ENCODE measurements around the gene SAAL1.

The SAAL1 gene

DNA sequence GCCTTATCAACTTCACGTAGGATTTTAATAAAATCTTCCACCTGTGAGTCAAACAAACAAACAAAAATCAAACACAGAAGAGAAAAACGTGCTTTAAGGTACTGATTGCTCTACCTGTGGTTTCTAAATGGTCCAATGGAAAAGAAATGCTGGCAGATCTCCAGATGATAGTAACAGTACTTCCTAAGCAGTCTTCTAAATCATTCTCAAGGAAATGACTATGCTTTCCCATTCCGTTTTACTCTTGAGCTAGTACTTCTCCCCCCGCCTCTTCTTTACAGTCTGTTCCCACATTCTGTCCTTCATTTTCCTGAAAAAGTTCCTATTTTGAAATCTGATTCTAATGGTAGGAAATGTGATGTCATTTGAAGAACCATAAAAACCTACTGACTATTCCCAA, 25.4 kb downstream of the SAAL1 start:
- DNase-seq: no peak

- DNase-seq: no peak
Observed at GRCh38 chr11:18078909-18079308, 27.0 kb downstream of the SAAL1 start.

DNA sequence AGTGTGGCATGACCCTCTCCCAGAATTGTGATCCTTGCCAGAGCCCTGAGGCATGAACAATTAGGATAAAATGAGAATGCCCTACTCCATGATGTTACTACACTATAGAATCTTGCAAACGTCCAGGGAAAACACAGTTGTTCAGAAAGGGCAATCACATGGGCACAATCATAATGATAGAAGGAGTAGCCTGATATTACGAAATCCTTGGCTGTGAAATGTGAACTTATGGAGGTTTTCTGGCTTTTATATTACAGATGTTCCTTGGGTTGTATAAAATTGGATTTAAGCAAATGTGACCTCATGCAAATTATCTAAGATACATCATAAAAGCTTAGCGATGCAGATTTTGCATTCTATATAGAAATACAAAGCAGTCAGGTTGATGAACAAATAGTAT, 30.4 kb downstream of the SAAL1 start:
- DNase-seq: no peak

- DNase-seq: no peak
Observed at GRCh38 chr11:18071098-18071705, 34.7 kb downstream of the SAAL1 start.

- DNase-seq: no peak
Observed at GRCh38 chr11:18067372-18067771, 38.5 kb downstream of the SAAL1 start.

- no peak for DNase-seq
Observed at GRCh38 chr11:18066626-18067025, 39.3 kb downstream of the SAAL1 start.

DNA sequence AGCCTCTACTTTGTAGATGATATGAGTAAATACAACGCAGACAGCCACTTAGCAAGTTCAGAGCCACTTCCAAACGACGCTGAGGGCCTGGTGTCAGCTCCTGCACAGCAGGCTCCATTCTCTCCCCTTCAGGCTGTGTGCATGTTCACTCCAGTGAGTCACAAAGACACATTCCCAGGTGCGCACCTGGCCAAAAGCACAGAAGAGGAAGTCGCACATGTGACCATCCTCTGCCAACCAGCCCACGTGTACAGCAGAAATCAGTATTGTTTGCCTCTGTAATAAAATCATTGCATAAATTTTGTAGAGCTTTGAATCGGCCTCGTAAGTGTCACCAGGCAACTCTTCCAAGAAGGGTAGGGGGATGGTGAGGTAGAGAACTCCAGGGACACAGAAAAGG, 40.3 kb downstream of the SAAL1 start:
- DNase-seq: no peak

DNA sequence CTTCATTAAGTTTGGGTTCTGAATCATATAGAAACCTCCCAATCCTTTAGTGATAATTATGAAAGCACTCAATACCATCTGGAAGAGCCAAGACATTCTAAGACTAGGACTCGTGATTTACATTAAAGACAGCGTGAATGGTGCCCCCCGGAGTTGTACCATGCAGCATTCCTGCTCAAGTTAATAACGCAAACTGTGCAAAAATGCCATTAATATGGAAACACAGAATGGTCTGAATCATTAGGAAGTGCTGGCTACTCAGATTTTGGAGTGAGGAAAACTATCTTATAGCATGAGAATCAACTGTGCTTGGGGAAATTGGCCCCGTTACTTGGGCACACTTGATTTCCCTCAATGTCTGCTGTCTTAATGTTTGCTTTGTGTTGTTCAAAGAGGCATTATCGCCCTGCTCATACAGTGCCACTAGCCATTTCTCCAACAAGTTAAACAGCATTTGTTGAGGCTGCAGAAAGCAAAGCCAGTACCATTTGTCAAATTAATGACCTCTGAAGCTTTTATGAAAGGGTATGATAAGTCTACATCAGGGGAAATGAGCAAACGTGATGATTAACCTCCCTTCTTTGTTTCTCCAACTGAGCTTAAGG, 41.3 kb downstream of the SAAL1 start:
- no peak for DNase-seq

- no peak for DNase-seq
Observed at GRCh38 chr11:18063862-18064434, 41.9 kb downstream of the SAAL1 start.

DNA sequence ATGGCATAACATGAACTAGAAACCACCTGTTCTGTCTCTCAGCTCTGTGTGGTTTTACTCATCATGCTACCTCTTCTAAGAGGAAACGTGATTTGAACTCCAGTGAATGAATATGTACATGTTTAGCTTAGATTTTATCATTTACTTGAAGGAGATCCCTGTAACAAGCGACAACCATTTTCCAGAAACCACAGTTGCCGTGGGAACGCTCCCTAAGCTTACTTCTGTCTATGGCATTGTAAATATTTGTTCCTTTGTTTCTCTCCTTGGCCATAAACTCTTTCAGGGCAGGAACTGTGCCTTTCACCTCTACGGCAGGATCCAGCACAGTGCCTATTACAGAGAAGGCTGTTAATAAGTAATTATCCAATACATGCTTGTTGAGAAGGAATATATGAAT, 42.8 kb downstream of the SAAL1 start:
- no peak for DNase-seq

DNA sequence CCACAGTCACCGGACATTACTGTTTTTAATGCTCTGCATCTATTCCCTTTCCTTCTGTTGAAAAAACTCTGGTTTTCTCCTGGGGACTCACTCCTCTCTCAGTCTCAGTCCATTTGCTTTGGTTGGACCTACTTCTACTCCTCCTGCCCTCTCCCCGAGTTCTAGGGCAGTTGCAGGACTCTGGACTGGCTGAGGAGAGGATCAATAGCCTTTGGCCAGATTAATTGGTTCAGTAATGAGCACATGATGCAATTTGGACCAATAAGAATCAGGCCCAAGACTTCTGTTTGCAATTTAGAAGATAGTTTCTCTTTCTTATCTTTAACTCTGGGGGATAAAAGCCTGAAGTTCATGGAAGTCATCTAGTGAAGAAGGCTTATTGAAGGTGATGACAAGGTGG, 44.5 kb downstream of the SAAL1 start:
- no peak for DNase-seq

DNA sequence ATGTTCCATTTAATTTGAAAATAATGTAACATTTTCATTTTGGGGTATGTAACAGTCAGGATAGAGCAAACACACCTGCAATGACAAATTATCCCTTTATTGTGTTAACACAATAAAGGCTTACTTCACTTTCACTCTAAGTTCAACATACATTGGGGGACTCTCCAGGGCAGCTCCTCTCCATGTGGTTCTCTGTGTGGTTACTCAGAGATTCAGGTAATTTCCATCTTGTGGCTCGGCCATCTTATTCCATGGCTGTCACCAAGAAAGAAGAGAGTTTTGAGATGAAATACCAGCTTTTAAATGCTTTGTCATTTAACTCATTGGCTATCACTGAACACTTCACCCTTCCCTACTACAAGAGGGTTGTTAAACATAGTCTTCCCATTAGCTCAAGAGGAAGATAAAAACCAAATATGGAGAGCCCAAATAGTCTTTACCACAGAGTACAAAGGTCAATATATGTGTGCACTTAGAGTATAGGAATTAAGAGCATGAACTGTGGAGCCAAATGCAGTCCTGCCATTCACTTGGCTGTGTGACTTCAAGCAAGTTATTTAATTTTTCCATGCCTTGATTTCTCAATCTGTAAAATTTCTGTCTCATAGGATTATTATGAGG, 49.2 kb downstream of the SAAL1 start:
- no peak for DNase-seq

- DNase-seq: no peak
Observed at GRCh38 chr11:18054511-18055103, 51.3 kb downstream of the SAAL1 start.

GRCh38 chr11:18050848-18051247, 55.0 kb downstream of the SAAL1 start:
- no peak for DNase-seq

DNA sequence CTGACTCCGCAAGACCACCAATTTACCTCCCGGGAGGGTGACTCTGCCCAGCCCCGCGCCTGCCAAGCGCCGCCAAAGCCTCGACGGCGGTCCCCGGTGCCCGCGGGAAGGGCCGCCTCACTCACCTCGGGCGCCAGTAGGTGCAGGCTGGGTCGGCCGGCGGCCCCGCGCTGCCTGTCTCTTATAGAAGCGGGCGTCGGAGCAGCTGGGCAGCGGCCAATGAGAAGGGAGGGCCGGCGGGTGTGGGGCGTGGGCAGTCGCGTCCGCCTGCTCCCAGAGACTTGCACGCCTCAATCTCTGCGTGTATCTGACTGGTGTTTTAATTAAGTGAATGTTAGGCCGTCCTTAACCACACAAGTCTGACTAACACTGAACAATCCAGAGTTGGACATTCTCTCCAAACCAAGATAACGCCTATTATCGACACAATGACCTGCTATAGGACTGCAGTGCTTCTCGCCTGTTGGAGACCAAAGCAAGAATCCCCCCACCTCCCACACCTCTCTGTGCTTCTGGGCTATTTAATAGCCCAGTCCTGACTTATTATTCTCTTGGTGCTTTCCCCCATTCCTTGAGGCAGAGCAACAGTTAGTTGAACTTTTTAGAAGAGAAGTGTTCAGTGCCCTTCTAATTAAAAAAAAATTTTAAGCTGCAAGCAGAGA, 59.6 kb downstream of the SAAL1 start, which contains the start of gene TPH1:
TSS of gene TPH1 (minus strand) at position 154 of the 662 bp plus-strand sequence. CDS start 5,507 bp downstream, outside the sequence.
- no peak for DNase-seq

DNA sequence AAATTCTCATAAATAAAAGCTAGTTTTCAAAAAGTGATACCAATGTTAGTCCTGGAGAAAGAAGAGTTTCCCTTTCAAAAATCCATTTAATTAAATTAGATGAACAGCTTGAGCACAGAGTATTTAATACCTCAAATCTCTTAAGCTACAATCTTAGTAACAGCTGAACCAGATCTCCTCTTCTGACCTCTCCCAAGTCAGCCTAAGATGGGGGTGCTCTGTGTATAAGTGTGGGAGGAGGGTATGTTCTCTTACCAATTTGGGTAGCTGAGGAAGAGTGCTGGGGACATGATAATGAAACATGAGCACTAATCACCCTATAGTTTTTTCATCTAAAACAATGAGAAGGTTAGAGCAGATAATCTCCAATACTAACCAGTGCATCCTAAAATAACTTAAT, 69.4 kb downstream of the SAAL1 start:
- no peak for DNase-seq
